MM.1S (cell line): ENCODE measurements around the gene YWHAG.
A peak's percentile ranks its signal among the peaks of the same experiment; 100 is the strongest.

Source experiments
- DNase-seq: peaks from one replicate; pipeline ENCODE4 v3.0.0-alpha.2; 2015
- H2AFZ ChIP-seq: fragments of 300-600 bp; sonication (generic); 2 replicates; pipeline ENCODE4 v1.6.0; 2016; ENCODE audit warnings: antibody characterized with exemption, low read length
- H3F3A ChIP-seq: fragments of 300-600 bp; sonication (generic); 2 replicates; pipeline ENCODE4 v1.6.1; 2016; ENCODE audit warnings: mild to moderate bottlenecking, antibody characterized with exemption, low read length, moderate library complexity, mixed read lengths; ENCODE audit not compliant: insufficient read depth
- H3K27ac ChIP-seq: fragments of 300-600 bp; sonication (generic); 2 replicates; pipeline ENCODE4 v1.5.1; 2016; ENCODE audit warnings: mild to moderate bottlenecking, low read length
- H3K27me3 ChIP-seq: fragments of 300-600 bp; sonication (generic); replicated peaks from 2 replicates; pipeline ENCODE4 v1.6.0; 2016; ENCODE audit warnings: low read length; ENCODE audit not compliant: insufficient read depth
- H3K36me3 ChIP-seq: fragments of 300-600 bp; sonication (generic); replicated peaks from 2 replicates; pipeline ENCODE4 v1.6.1; 2016; ENCODE audit warnings: mild to moderate bottlenecking, low read length, mixed read lengths; ENCODE audit not compliant: insufficient read depth
- H3K4me1 ChIP-seq: fragments of 300-600 bp; sonication (generic); 2 replicates; pipeline ENCODE4 v1.6.1; 2016; ENCODE audit warnings: low read length, mixed read lengths
- H3K4me2 ChIP-seq: fragments of 300-600 bp; sonication (generic); 2 replicates; pipeline ENCODE4 v1.6.0; 2016; ENCODE audit warnings: low read depth, low read length
- H3K4me3 ChIP-seq: fragments of 300-600 bp; sonication (generic); 2 replicates; pipeline ENCODE4 v1.5.1; 2016; ENCODE audit warnings: low read length, mixed read lengths
- H3K79me2 ChIP-seq: fragments of 300-600 bp; sonication (generic); 2 replicates; pipeline ENCODE4 v1.6.1; 2016; ENCODE audit warnings: mixed run types, low read length, mixed read lengths
- H3K9ac ChIP-seq: fragments of 300-600 bp; sonication (generic); 2 replicates; pipeline ENCODE4 v1.6.1; 2016; ENCODE audit warnings: low read length, mixed read lengths
- H3K9me2 ChIP-seq: fragments of 300-600 bp; sonication (generic); replicated peaks from 2 replicates; pipeline ENCODE4 v1.6.1; 2016; ENCODE audit warnings: mild to moderate bottlenecking, low read length, mixed read lengths; ENCODE audit not compliant: insufficient read depth
- H3K9me3 ChIP-seq: fragments of 300-600 bp; sonication (generic); replicated peaks from 2 replicates; pipeline ENCODE4 v1.6.1; 2016; ENCODE audit warnings: mild to moderate bottlenecking, low read length, mixed read lengths; ENCODE audit not compliant: insufficient read depth
- H4K20me1 ChIP-seq: fragments of 300-600 bp; sonication (generic); 2 replicates; pipeline ENCODE4 v1.6.1; 2016; ENCODE audit warnings: mild to moderate bottlenecking, low read length, moderate library complexity, mixed read lengths; ENCODE audit not compliant: insufficient read depth
- CTCF ChIP-seq: fragments of 300-600 bp; sonication (generic); IDR thresholded peaks from 2 replicates; pipeline ENCODE4 v1.5.1; 2016; ENCODE audit warnings: antibody characterized with exemption, low read length, mixed read lengths
- EZH2 ChIP-seq: fragments of 300-600 bp; sonication (generic); optimal IDR thresholded peaks from 2 replicates; pipeline ENCODE3; 2017; ENCODE audit warnings: low read depth, mild to moderate bottlenecking, antibody characterized with exemption, low read length, mixed read lengths
- EZH2phosphoT487 ChIP-seq: fragments of 300-600 bp; sonication (generic); IDR thresholded peaks from 2 replicates; pipeline ENCODE4 v1.6.1; 2018; ENCODE audit warnings: antibody characterized with exemption, low read length

The YWHAG gene

DNA sequence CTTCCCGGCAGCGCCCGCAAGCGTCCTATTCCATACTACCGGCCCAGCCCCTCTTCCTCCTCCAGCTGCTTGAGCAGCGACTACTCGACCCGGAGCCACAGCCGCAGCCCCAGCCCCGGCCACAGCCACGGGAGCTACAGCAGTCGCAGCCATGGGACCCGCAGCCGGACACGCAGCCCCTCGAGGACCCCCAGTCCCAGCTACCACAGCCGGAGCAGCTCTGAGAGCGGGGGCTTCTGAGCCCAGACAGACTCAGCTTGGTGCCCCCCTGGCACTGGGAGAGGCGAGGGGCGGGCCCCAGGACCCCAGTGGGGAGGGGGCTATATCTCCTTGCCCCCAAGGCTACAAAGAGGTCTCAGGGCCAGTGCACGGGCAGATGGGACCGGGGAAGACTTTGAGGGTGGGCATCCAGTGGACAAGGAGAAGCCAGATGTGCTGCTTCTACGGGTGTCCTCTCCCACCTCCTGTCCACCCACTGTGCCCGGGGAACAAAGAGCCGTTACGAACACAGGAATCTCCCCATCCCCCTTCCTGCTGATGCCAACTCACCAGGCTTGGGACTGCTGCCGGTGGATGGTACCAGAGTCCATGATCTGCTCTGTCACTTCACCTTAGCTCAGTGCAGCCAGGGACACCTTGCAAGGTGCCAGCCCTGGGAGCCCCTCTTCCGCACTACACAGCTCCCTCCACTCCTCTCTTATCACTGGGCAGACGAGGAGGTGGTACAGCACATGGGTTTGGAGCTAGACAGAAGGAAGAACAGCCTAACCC is 73.0 kb downstream of the YWHAG start:
- Histone ChIP-seq H2AFZ (no peak overlapping the region), H4K20me1 (no peaks in the 10 kb centered on the region), H3K27me3 (peaks cover 55% of the 10 kb centered on the region), H3K4me1 (no peaks in the 10 kb centered on the region), H3K79me2 (no peaks in the 10 kb centered on the region), H3F3A (no peaks in the 10 kb centered on the region), H3K27ac (no peak overlapping the region), H3K4me2 (no peak overlapping the region), H3K9me2 (no peaks in the 10 kb centered on the region), H3K36me3 (no peaks in the 10 kb centered on the region), H3K9me3 (no peaks in the 10 kb centered on the region), H3K9ac (no peak overlapping the region), H3K4me3 (no peak overlapping the region)
- TF ChIP-seq EZH2 = no peak
- TF ChIP-seq CTCF = no peak
- no peak for DNase-seq

GRCh38 chr7:76283254-76284159 is 75.3 kb downstream of the YWHAG start:
- H3K9ac ChIP-seq = no peak overlapping the region
- H2AFZ ChIP-seq = no peak overlapping the region
- no peaks in the 10 kb centered on the region for H3K9me3 ChIP-seq
- TF ChIP-seq EZH2phosphoT487 (no peak), CTCF (no peak), EZH2 (no peak)
- no peaks in the 10 kb centered on the region for H3K36me3 ChIP-seq
- H3K27ac ChIP-seq = no peak overlapping the region
- no peaks in the 10 kb centered on the region for H3K4me1 ChIP-seq
- no peaks in the 10 kb centered on the region for H3K79me2 ChIP-seq
- H3K4me2 ChIP-seq = no peak overlapping the region
- H4K20me1 ChIP-seq = no peaks in the 10 kb centered on the region
- DNase-seq = no peak
- peaks cover 70% of the 10 kb centered on the region for H3K27me3 ChIP-seq
- no peaks in the 10 kb centered on the region for H3K9me2 ChIP-seq
- no peaks in the 10 kb centered on the region for H3F3A ChIP-seq
- H3K4me3 ChIP-seq = no peak overlapping the region

DNA sequence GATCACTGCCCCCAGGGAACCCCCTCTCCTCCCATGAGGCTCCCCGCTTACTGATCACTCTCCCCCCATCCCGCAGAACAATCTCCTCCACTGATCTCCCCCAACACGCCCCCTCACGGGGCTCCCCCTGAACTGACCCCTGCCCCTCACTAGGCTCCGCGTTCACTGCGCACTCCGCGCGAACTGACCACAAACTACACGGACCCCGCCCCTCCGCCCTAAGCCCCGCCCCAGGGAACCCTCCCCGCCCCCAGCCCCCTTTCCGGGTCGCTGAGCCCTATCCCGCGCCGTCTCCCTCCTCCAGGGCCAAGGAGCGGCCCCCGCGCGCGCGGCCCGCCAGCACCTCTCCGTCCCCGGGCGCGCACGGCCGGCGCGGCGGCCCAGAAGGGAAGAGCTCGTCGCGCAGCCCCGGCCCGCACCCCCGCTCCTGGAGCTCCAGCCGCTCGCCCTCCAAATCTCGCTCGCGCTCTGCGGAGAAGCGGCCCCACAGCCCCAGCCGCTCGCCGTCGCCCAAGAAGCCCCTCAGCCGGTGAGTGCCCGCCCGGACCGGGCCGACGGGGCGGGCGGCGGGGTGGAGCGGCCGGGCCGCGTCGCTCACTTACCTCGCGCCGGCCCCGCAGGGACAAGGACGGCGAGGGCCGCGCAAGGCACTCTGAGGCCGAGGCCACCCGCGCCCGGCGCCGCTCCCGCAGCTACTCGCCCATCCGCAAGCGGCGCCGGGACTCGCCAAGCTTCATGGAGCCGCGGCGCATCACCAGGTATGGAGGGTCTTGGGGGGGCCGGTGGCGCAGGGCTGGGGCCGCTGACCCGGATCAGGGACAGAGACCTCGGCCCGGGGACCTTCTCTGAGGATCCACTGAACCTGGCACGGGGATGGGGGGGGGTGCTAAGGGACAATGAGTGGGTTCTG is 76.2 kb downstream of the YWHAG start:
- Histone ChIP-seq H3K36me3 (no peaks in the 10 kb centered on the region), H2AFZ (no peak overlapping the region), H3K4me3 (no peak overlapping the region), H4K20me1 (no peaks in the 10 kb centered on the region), H3K4me2 (0 out of 2 replicates have a peak overlapping the region, but pooled peaks have one; percentile 29), H3K9me3 (no peaks in the 10 kb centered on the region), H3K27ac (no peak overlapping the region), H3K79me2 (no peaks in the 10 kb centered on the region), H3K9ac (no peak overlapping the region), H3K9me2 (no peaks in the 10 kb centered on the region), H3K4me1 (no peaks in the 10 kb centered on the region), H3K27me3 (peaks cover 78% of the 10 kb centered on the region), H3F3A (no peaks in the 10 kb centered on the region)
- TF ChIP-seq CTCF (no peak), EZH2phosphoT487 (no peak), EZH2 (no peak)
- DNase-seq = no peak
